ENCODE measurements around the gene PCDHA6. TPM values are rescaled to one million over a fixed set of nuclear protein-coding genes. Genes with fewer than 3 reads are reported as not detected.
"Not testable (repeated sequence)": the region's sequence is repeated elsewhere in the genome, so short reads cannot be mapped to it uniquely, and the experiment has no call there.

The PCDHA6 gene
- total RNA-seq, 2 donors from 2014 or later: 0.14 to 5.2 TPM

DNA sequence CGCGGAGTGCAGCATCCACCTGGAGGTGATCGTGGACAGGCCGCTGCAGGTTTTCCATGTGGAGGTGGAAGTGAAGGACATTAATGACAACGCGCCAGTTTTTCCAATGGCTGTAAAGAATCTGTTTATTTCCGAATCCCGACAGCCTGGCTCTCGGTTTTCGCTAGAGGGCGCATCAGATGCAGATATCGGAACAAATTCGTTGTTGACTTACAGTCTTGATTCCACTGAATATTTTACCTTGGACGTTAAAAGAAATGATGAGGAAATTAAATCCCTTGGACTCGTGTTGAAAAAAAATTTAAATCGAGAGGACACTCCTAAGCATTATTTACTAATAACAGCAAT is 26.3 kb upstream of the PCDHA6 start:
- H3K4me1 ChIP-seq (ENCODE audit: control insufficient read depth in 1 of 2, low read depth in 2 of 2): no peaks in the 10 kb centered on the region
- TF ChIP-seq, protein P1, sequence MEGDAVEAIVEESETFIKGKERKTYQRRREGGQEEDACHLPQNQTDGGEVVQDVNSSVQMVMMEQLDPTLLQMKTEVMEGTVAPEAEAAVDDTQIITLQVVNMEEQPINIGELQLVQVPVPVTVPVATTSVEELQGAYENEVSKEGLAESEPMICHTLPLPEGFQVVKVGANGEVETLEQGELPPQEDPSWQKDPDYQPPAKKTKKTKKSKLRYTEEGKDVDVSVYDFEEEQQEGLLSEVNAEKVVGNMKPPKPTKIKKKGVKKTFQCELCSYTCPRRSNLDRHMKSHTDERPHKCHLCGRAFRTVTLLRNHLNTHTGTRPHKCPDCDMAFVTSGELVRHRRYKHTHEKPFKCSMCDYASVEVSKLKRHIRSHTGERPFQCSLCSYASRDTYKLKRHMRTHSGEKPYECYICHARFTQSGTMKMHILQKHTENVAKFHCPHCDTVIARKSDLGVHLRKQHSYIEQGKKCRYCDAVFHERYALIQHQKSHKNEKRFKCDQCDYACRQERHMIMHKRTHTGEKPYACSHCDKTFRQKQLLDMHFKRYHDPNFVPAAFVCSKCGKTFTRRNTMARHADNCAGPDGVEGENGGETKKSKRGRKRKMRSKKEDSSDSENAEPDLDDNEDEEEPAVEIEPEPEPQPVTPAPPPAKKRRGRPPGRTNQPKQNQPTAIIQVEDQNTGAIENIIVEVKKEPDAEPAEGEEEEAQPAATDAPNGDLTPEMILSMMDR (IDR thresholded peaks at IDR 0.05): no peak
- DNase-seq (ENCODE audit: low spot score) (no peak), ATAC-seq (ENCODE audit: insufficient number of reproducible peaks, low FRiP score, low read depth) (no peak)
- peak overlapping the region; percentile 60 for H3K4me3 ChIP-seq
- H3K27me3 ChIP-seq (replicated peaks; ENCODE audit: insufficient read depth): no peaks in the 10 kb centered on the region
- no peaks in the 10 kb centered on the region for H3K36me3 ChIP-seq
- peaks cover 4% of the 10 kb centered on the region for H3K9me3 ChIP-seq
- H3K27ac ChIP-seq: no peak overlapping the region

GRCh38 chr5:140802381-140802780 is 25.4 kb upstream of the PCDHA6 start:
- H3K4me3 ChIP-seq; H3K27ac ChIP-seq; H3K9me3 ChIP-seq; DNase-seq (ENCODE audit: low spot score); ATAC-seq (ENCODE audit: insufficient number of reproducible peaks, low FRiP score, low read depth); H3K36me3 ChIP-seq; H3K27me3 ChIP-seq (replicated peaks; ENCODE audit: insufficient read depth); H3K4me1 ChIP-seq (ENCODE audit: control insufficient read depth in 1 of 2, low read depth in 2 of 2): not testable (repeated sequence)

DNA sequence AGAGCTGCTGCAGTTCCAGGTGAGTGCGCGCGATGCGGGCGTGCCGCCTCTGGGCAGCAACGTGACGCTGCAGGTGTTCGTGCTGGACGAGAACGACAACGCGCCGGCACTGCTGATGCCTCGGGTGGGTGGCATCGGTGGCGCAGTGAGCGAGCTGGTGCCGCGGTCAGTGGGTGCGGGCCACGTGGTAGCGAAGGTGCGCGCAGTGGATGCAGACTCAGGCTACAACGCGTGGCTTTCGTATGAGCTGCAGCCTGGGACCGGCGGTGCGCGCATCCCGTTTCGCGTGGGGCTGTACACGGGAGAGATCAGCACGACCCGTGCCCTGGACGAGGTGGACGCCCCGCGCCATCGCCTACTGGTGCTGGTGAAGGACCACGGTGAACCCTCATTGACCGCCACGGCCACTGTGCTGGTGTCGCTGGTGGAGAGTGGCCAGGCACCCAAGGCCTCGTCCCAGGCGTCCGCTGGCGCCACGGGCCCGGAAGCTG is 24.9 kb upstream of the PCDHA6 start:
- H3K9me3 ChIP-seq: peaks cover 4% of the 10 kb centered on the region
- no peaks in the 10 kb centered on the region for H3K27me3 ChIP-seq (replicated peaks; ENCODE audit: insufficient read depth)
- no peaks in the 10 kb centered on the region for H3K4me1 ChIP-seq (ENCODE audit: control insufficient read depth in 1 of 2, low read depth in 2 of 2)
- no peaks in the 10 kb centered on the region for H3K36me3 ChIP-seq
- DNase-seq (ENCODE audit: low spot score) (no peak), ATAC-seq (ENCODE audit: insufficient number of reproducible peaks, low FRiP score, low read depth) (no peak)
- H3K27ac ChIP-seq: no peak overlapping the region
- H3K4me3 ChIP-seq: no peak overlapping the region
- TF ChIP-seq, protein P1 (IDR thresholded peaks at IDR 0.05): no peak

- H3K9me3 ChIP-seq: peaks cover 4% of the 10 kb centered on the region
- peak within 1 kb of the TSS; percentile 63 for H3K4me3 ChIP-seq
- ATAC-seq (ENCODE audit: insufficient number of reproducible peaks, low FRiP score, low read depth) (no peak), DNase-seq (ENCODE audit: low spot score) (no peak)
- no peaks in the 10 kb centered on the region for H3K27me3 ChIP-seq (replicated peaks; ENCODE audit: insufficient read depth)
- no peaks in the 10 kb centered on the region for H3K36me3 ChIP-seq
- no peak within 1 kb of the TSS for H3K27ac ChIP-seq
- no peaks in the 10 kb centered on the region for H3K4me1 ChIP-seq (ENCODE audit: control insufficient read depth in 1 of 2, low read depth in 2 of 2)
- TF ChIP-seq, protein P1 (IDR thresholded peaks at IDR 0.05): peak; percentile 14
These were observed 20.7 kb upstream of the PCDHA6 start, which contains the start of gene PCDHA4 for GRCh38 chr5:140806834-140807775. TSS of gene PCDHA4 (plus strand) at chr5:140807068.

GRCh38 chr5:140808241-140808888 is 19.4 kb upstream of the PCDHA6 start:
- not testable (repeated sequence) for ATAC-seq (ENCODE audit: insufficient number of reproducible peaks, low FRiP score, low read depth); H3K4me3 ChIP-seq; H3K27ac ChIP-seq; H3K27me3 ChIP-seq (replicated peaks; ENCODE audit: insufficient read depth); DNase-seq (ENCODE audit: low spot score); H3K36me3 ChIP-seq; H3K9me3 ChIP-seq; H3K4me1 ChIP-seq (ENCODE audit: control insufficient read depth in 1 of 2, low read depth in 2 of 2)

DNA sequence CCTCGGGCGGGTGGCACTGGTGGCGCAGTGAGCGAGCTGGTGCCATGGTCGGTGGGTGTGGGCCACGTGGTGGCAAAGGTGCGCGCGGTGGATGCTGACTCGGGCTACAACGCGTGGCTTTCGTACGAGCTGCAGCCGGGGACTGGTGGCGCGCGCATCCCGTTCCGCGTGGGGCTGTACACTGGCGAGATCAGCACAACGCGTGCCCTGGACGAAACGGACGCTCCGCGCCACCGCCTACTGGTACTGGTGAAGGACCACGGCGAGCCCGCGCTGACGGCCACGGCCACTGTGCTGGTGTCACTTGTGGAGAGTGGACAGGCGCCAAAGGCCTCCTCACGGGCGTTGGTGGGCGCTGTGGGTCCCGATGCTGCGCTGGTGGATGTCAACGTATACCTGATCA is 18.9 kb upstream of the PCDHA6 start:
- Histone ChIP-seq H3K27me3 (replicated peaks; ENCODE audit: insufficient read depth) (no peaks in the 10 kb centered on the region), H3K4me3 (no peak overlapping the region), H3K27ac (no peak overlapping the region), H3K36me3 (no peaks in the 10 kb centered on the region), H3K9me3 (no peaks in the 10 kb centered on the region), H3K4me1 (ENCODE audit: control insufficient read depth in 1 of 2, low read depth in 2 of 2) (no peaks in the 10 kb centered on the region)
- TF ChIP-seq, protein P1 (IDR thresholded peaks at IDR 0.05): no peak
- no peak for DNase-seq (ENCODE audit: low spot score)
- ATAC-seq (ENCODE audit: insufficient number of reproducible peaks, low FRiP score, low read depth): no peak
